GM21529 (cell line): ENCODE data around the gene TGIF2.
A peak's percentile ranks its signal among the peaks of the same experiment; 100 is the strongest.
"Not testable (repeated sequence)": the region's sequence is repeated elsewhere in the genome, so short reads cannot be mapped to it uniquely, and the experiment has no call there.

ENCODE experiments used
- ATAC-seq: cut with Tn5 transposase; IDR thresholded peaks from one replicate; pipeline ENCODE4 v1.9.1; 2021; ENCODE audit not compliant: unreplicated experiment

TGIF2 gene

DNA sequence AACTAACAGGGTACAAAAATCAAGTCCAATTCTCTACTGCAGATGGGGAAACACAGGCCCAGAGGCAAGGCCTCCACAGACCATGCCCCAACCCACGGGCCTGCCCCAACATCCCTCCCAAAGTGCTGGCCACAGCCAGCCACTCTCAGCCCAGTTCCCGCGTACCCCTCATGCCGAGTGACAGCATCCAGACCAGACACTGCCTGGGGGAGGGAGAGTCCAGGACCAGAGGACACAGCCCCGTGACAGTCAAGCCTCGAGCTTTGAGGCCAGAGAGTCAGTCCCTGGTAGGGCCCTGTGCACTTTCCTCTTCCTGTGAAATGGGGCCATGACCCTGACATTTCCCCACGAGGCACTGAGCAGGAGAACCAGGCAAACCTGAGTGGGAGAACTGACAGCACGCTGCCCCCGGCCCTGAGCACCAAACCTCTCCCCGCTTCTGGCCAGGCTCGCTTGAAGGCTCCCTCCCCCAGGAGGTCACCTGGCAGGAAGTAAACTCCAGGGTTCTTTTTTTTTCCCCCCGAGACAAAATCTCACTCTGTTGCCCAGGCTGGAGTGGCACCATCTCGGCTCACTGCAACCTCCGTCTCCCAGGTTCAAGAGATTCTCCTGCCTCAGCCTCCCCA is 27.2 kb upstream of the TGIF2 start:
- no peak for ATAC-seq

DNA sequence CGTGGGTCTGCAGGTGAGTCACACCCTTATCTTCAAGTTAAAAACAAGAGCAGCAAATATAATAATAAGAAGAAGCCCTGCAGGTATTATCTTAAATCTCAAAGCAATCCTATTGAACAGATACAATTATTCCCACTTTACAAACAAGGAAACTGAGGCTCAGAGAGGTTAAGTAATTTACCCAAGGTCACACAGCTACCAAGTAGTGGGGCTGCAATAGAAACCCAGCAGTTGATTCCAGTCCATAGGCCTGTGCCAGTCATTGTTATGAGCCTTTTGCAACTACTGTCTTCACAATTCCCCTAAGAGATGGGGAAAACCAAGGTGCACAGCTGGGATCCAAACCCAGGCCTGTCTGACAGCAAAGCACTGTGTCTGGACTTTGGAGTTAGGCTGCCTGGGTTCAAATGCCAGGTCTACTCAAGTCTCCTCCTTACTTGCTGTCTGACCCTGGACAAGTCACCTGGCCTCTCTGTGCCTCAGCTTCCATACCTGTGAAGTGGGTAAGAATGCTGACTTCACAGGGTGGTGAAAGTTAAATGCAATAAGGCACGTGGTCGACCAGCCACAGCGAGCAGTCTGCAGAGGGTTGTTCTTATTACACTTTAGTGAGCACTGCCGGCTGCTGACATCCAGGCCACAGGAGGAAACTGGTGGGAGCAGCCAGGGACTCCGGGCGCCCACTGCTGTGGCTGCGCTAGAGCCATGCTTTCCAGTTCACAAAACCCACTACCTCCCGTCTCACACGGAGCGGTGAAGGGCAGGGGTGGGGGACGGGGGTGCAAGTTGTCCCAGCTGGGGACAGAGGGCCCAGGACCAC is 26.0 kb upstream of the TGIF2 start:
- no peak for ATAC-seq

DNA sequence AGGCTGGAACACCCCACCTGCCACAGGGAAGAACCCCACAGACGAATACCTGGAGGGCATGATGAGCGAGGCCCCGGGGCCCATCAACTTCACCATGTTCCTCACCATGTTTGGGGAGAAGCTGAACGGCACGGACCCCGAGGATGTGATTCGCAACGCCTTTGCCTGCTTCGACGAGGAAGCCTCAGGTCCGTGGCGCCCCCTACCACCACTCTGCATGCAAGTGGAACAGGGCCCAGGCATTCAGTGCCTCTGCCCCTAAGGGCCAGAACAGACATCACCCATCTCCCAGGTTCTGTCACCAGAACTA is 25.4 kb upstream of the TGIF2 start:
- ATAC-seq: no peak

DNA sequence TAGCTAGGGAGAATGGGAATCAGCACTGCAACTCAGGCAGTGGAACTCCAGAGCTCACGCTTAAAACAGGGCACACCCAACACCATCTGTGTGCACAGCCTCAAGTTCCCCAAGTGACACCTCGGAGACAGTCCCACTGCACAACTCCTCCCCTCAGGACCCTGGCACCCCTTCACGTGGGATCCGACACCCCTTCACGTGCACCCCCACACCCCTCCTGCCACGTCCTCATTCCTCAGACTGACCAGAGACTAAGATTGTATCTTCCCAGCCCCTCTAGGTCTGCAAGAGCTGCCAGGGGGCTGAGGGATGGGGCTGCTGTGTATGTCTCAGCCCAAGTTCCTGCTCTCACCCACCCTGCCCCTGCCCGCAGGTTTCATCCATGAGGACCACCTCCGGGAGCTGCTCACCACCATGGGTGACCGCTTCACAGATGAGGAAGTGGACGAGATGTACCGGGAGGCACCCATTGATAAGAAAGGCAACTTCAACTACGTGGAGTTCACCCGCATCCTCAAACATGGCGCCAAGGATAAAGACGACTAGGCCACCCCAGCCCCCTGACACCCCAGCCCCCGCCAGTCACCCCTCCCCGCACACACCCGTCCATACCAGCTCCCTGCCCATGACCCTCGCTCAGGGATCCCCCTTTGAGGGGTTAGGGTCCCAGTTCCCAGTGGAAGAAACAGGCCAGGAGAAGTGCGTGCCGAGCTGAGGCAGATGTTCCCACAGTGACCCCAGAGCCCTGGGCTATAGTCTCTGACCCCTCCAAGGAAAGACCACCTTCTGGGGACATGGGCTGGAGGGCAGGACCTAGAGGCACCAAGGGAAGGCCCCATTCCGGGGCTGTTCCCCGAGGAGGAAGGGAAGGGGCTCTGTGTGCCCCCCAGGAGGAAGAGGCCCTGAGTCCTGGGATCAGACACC is 24.4 kb upstream of the TGIF2 start:
- no peak for ATAC-seq

DNA sequence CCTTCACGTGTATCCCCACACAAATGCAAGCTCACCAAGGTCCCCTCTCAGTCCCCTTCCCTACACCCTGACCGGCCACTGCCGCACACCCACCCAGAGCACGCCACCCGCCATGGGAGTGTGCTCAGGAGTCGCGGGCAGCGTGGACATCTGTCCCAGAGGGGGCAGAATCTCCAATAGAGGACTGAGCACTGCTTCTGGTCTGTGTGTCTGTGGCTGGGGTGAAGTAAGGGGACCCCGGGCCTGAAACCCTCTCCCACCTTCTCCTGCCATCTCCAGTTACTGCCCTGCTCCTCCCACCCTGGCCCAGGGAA is 23.8 kb upstream of the TGIF2 start:
- ATAC-seq: no peak

DNA sequence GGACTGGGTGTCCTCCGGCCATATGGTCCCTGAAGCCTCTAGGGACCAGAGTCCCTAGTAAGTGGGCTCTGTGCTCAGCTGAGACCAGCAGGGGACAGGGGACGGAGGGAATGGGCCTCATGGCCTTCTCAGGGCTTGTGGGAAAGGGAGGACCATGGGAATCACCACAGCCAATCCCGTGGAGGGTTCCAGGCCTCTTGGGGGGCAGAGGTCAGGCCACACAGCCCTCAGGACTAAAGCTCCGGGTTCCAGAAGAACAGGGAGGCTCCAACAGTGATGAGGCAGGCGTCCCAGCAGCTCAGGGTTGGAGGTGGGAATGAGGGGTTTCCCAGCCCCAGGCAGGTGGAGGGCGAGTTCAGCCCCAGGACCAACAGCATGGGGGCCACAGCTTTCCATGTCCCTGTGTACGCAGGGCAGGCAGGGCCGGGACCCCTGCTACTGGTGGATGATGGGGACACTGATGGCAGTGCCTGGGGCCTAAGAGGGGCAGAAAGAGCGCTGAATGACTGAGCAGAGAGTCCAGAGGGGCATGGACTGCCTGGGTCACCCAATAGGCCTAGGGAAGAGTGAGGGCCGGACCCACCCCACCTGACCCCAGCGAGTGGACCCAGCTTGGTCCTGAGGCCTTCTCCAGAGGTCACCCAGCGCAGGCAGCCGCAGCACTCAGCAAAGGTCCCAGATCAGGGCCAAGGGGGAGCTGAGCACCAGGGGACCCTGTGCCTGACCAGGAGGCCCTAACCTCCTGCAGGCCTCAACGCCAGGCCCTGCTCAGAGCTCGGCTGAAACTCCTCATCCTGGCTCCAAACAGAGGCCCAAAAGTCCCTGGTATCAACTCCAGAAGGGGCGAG is 23.2 kb upstream of the TGIF2 start:
- no peak for ATAC-seq

DNA sequence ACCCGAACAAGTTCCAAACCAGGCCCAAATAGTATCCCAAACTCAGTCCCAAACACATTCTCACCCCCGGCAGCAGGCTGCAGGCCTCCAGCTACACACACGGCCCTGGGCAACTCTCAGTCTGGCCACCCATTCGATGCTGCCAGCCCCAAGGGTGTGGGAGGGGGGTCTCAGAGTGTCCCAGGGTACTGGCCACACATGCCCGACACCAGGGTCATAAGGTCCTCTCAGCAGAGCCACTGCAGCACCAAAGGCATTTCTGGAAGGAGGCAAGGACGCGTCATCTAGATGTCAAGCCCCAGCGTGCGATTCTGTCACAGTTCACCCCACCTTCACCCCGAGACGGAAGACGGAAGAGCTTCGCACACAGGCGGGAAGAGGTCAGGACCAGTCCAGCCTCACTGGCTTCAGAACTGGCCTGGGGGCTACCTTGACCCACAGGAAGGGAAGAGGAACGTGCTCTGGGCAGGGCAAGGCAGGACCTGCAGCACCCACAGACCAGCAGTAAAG is 22.6 kb upstream of the TGIF2 start:
- no peak for ATAC-seq

DNA sequence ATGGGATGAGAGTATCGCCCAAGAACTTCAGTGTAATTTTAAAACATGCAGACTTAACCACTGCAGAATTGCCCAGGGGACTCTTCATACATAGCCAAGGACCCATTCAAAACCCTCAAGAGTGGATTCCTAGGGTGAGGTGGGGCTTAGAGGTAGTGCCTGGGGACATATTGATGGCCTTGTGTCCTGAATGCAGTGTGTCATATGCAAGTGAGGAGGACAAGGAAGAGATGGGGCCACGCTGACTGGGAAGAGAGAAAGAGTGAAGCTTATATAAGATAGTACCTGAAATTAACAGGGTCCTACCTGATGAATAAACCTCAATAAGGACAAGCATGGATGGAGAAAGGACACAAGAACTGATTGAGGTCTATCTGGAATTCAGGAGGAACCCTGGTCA is 18.1 kb upstream of the TGIF2 start:
- no peak for ATAC-seq

DNA sequence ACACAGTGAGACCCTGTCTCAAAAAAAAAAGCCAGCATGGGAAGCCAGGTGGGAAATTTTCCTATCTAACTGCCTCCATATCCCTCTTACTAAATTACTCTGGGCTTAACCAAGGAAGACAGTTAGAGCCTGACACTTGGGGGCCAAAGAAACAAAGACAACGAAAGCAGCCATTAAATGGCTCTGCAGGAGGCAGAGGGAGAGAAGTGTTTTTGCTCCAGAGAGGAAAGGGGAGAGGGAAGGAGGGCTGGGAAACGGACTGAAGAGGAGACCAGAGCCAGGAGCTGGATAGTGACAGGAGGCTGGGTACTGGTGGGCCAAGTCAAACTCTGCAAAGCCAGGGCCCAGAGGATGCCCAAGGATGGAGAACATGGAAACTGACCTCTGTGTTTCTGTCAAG is 10.7 kb upstream of the TGIF2 start:
- no peak for ATAC-seq

DNA sequence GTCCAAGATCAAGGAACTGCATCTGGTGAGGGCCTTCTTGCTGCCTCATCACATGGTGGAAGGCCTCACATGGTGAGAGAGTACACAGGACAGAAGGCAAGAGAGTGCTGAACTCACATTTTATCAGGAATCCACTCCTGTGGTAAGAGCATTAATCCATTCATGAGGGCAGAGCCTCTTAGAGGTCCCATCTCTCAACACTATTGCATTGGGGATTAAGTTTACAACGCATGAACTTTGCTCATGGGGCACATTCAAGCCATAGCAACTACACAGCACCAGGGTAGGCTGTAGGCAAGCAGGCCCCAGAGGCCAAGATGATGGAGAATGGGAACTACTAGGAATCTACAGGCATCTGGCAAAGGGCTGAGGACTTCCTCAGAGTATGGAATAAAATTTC is 10.0 kb upstream of the TGIF2 start:
- ATAC-seq: no peak

DNA sequence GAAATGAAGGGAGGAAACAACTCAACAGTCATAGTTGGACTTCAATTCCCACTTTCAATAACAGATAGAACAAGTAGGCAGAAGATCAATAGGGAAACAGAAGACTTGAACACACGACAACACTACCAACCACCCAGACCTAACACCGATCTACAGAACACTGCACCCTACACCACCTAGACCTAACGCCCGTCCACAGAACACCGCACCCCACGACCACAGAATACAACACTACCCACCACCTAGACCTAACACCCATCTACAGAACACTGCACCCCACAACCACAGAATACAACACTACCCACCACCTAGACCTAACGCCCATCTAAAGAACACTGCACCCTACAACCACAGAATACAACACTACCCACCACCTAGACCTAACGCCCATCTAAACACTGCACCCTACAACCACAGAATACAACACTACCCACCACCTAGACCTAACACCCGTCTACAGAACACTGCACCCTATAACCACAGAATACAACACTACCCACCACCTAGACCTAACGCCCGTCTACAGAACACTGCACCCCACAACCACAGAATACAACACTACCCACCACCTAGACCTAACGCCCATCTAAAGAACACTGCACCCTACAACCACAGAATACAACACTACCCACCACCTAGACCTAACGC is 9.2 kb upstream of the TGIF2 start:
- not testable (repeated sequence) for ATAC-seq

DNA sequence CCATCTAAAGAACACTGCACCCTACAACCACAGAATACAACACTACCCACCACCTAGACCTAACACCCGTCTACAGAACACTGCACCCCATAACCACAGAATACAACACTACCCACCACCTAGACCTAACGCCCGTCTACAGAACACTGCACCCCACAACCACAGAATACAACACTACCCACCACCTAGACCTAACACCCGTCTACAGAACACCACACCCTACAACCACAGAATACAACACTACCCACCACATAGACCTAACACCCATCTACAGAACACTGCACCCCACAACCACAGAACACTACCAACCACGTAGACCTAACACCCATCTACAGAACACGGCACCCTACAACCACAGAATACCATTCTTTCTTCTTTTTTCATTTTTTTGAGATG is 8.7 kb upstream of the TGIF2 start:
- not testable (repeated sequence) for ATAC-seq

DNA sequence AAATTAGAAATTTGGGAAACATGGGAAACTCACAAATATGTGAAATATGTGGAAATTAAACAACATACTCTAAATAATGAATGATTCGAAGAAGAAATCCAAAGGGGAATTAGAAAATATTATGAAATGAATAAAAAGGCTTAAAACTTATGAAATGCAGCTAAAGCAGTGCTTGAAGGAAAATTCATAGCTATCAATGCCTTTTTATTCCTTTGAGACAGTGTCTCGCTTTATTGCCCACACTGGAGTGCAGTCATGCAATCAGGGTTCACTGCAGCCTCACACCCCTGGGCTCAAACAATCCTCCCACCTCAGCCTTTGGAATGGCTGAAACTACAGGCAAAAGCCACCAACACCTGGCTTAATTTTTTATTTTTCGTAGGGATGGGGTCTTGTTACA is 7.9 kb upstream of the TGIF2 start:
- ATAC-seq: no peak

DNA sequence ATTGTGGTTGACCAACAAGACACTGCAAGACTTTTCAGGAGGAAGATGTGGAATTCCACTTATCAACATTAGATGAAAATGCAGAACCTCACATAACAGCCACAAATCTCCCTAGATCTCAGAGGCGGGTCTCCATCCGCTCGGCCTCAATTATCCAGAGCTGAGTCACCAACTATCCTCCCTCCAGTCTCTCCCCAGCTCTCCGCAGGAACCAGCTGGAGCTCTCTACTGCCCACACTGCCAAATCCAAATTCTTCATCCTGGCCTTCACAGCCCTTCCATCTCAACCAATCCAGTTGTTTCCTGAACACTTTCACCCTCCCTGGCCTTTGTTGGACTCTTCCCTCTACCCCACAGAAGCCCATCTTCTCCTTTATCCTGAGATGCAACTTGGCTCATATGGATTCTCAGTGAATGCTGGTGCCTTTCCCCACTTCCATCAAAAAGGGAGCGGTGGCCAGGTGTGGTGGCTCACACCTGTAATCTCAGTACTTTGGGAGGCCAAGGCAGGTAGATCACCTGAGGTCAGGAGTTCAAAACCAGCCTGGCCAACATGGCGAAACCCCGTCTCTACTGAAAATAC is 3.5 kb upstream of the TGIF2 start:
- ATAC-seq: no peak

DNA sequence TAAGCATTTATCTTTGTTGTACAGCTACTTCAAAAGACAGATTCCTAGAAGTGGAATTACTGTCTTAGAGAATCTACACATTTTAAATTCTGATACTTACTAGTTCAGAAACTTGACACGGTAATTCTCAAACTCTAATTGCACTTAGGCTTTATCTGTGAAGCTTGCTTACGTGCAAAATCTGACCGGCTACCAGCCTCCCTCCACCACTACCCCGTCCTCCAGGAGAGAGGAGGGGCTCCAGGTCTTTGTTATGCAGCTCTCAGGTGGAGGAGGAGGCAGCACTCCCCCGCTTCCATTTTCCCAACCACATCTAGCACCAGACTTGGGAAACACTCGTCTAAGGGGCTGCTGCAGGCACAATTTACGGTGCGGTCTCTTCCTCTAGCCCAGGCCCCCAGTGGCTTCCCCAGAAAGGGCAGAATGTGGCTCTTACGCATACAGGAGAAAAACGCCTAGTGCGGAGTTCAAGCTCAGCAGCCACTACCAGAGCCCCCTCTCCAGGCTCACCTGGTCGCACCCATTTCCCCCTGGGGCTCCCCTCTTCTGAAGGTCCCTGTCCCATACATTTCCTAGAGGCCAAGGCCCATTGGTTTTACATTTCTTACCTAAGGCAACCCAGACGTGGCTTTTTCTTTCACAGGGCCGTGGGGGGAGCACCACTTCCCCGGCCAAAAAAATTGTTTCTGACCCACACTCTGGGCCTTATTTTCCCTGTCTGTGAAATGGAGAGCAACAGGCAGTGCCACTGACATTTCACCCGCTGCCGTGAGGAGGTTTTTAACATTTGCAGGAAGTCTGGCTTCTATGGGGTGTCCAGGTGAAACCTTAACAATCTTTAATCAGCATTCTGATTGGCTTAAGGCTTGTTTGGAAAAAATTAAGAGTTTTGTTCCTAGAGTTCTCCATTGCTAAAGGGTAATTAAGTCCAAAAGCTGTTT is 1.6 kb upstream of the TGIF2 start:
- ATAC-seq: no peak

DNA sequence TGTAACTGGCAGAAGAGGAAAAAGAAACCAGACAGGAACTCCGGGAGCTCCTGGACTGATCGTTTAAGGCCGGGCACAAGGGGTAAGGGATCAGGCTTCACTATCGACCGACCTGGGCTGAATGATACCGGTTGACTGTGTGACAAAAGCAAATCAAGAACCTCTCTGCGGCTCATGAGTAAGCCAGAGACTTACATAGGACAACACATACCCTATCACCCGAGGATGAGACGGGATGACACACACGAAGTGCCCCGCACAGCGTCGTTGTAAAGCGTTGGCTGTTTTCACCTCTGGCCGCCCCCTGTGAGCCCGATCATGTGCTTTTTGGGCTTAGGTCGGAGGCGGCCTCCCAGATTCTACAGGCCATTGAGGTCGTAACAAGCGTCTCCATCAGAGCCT is 695 bp upstream of the TGIF2 start:
- ATAC-seq: peak; percentile 11

DNA sequence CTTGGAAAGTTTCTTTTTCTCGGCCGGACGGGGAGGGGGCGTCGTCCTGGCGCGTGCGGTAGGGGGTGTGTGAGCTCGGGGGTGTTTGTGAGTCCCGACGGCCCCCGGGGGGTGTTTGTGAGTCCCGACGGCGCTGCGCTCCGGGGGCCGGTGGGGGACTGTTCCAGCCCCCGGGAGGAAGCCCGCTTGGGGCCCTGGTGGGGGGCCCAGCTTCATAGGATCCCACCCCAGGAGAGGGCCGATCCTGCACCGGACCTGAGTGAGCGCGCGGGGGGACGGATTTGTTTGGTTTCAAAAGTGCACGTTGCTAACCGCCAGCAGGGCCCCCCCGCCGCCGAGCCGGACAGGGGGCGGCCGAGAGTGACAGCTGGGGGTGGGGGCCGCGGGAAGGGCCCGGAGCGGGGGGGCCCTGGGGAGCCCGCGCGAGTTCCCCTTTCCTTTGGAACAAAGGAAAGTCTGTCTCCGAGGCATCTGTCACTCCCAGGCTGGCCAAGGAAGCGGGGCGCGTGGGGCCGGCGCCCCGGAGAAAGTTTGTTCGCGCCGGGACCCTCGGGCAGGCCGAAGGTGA is 485 bp downstream of the TGIF2 start:
- no peak for ATAC-seq

DNA sequence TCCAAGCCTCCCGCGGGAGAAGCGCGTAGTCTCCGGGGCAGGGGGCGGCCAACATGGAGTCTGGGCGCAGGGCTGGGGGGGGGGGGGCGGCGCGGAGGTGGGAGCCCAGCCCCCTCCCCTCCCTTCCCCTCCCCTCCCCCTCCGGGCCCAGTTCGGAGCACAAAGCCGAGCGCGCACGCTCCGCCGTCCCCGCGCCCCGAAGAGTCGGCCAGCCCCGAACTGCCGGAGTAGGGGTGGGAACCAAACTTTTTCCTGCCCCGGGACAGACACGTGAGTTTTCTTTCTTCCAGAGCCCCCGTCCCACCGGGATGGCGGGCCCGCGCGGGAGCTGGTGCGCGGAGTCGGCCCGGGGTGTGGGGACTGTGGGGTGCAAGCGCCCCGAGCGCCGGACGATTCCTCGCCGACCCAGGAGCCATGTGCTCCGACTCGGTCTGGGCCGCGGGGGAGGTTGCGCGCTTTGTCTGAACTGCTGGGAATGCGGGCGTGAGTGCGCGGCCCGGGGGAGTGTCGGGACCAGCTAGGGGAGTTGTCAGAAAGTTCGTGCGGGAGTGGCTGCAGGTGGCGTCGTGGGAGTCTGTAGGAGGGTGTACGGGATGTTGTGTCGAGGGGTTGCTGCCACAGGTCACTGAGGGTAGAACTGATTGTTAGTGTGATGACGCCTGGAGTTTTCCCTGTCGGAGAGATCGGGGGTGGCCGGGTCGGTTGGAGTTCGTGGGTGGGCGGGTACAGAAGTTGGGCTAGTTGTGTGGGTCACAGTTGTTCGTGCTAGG is 1.2 kb downstream of the TGIF2 start:
- ATAC-seq: no peak
